ENCODE data around the gene NEU4.
"Not testable (repeated sequence)": the region's sequence is repeated elsewhere in the genome, so short reads cannot be mapped to it uniquely, and the experiment has no call there.

The NEU4 gene

GRCh38 chr2:241813644-241814392, 4.8 kb downstream of the NEU4 start:
- no peak for DNase-seq (ENCODE audit: low spot score)

- DNase-seq (ENCODE audit: low spot score), result no peak
Measured at GRCh38 chr2:241814393-241814642, 5.3 kb downstream of the NEU4 start.

- no peak for DNase-seq (ENCODE audit: low spot score)
Measured at GRCh38 chr2:241814643-241815476, 5.9 kb downstream of the NEU4 start.

- DNase-seq (ENCODE audit: low spot score), result no peak
Measured at GRCh38 chr2:241815477-241816430, 6.8 kb downstream of the NEU4 start.

- no peak for DNase-seq (ENCODE audit: low spot score)
Measured at GRCh38 chr2:241816431-241817121, 7.6 kb downstream of the NEU4 start.

GRCh38 chr2:241817126-241817820, 8.3 kb downstream of the NEU4 start:
- DNase-seq (ENCODE audit: low spot score), result no peak

- DNase-seq (ENCODE audit: low spot score), result not testable (repeated sequence)
Measured at GRCh38 chr2:241817821-241818215, 8.8 kb downstream of the NEU4 start.

GRCh38 chr2:241818229-241818942, 9.4 kb downstream of the NEU4 start:
- DNase-seq (ENCODE audit: low spot score), result no peak

GRCh38 chr2:241818943-241819270, 9.9 kb downstream of the NEU4 start:
- no peak for DNase-seq (ENCODE audit: low spot score)

GRCh38 chr2:241819947-241820624, 11.1 kb downstream of the NEU4 start:
- not testable (repeated sequence) for DNase-seq (ENCODE audit: low spot score)

- no peak for DNase-seq (ENCODE audit: low spot score)
Measured at GRCh38 chr2:241820625-241821384, 11.8 kb downstream of the NEU4 start.

GRCh38 chr2:241821460-241822263, 12.7 kb downstream of the NEU4 start:
- no peak for DNase-seq (ENCODE audit: low spot score)

GRCh38 chr2:241822264-241822623, 13.3 kb downstream of the NEU4 start:
- no peak for DNase-seq (ENCODE audit: low spot score)

- not testable (repeated sequence) for DNase-seq (ENCODE audit: low spot score)
Measured at GRCh38 chr2:241823531-241824437, 14.8 kb downstream of the NEU4 start.

GRCh38 chr2:241827394-241827793, 18.4 kb downstream of the NEU4 start:
- no peak for DNase-seq (ENCODE audit: low spot score)

GRCh38 chr2:241833101-241833663, 24.2 kb downstream of the NEU4 start:
- no peak for DNase-seq (ENCODE audit: low spot score)
